ENCODE results near the gene IFNLR1.
A peak's percentile ranks its signal among the peaks of the same experiment; 100 is the strongest.

IFNLR1 gene

GRCh38 chr1:24111262-24111995, 75.7 kb downstream of the IFNLR1 start:
- TF ChIP-seq ISL1 (CRISPR knock-in tag; IDR thresholded peaks at IDR 0.05) (no peak), OSR1 (CRISPR knock-in tag; IDR thresholded peaks at IDR 0.05) (no peak), TCF4 (CRISPR knock-in tag; IDR thresholded peaks at IDR 0.05; ENCODE audit: borderline replicate concordance) (no peak), ZC3H10 (CRISPR knock-in tag; IDR thresholded peaks at IDR 0.05) (no peak), ZNF8 (CRISPR knock-in tag; IDR thresholded peaks at IDR 0.05) (no peak)
- no peak for ATAC-seq

DNA sequence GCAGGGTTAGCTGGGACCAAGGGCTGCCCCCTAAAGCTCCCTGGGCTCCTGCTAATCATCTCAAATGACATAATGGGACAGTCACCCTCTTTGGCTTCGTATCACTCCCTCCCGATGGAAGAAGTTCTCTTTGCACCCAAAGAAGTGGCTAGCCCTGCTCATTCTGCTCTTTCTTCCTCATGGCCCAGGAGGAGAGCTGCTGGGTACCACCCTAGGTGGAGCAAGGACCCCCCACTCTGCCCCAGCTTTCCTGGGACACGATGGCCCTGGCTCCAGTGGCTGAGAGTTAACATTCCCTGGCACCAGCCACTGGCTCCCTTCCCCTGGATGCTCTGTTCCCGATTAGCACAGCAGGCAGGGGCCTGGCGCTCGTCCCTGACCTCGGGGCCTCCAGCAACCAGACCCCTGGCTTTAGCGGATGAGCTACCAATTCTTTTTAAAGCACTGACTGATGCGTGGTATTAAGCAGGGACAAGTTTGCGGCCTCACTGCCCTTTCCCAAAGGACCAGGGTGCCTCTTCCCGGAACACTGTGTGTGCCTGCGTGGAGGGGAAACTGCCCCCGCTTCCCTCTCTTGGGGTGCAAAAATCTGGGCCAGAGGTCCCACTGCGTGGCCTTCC, 76.3 kb downstream of the IFNLR1 start:
- peak; percentile 19; the same call in 1 of the 3 replicates for ATAC-seq
- TF ChIP-seq ZNF70 (CRISPR knock-in tag; IDR thresholded peaks at IDR 0.05), result no peak
- TF ChIP-seq ISL1 (CRISPR knock-in tag; IDR thresholded peaks at IDR 0.05), result no peak
- no peak for TF ChIP-seq ZFP3 (CRISPR knock-in tag; IDR thresholded peaks at IDR 0.05)
- TF ChIP-seq ARNTL (CRISPR knock-in tag; IDR thresholded peaks at IDR 0.05; ENCODE audit: borderline replicate concordance, low read depth), result no peak
- TF ChIP-seq OSR1 (CRISPR knock-in tag; IDR thresholded peaks at IDR 0.05), result no peak
- TF ChIP-seq GLIS3 (CRISPR knock-in tag; IDR thresholded peaks at IDR 0.05), result no peak
- TF ChIP-seq TCF4 (CRISPR knock-in tag; IDR thresholded peaks at IDR 0.05; ENCODE audit: borderline replicate concordance), result peak; percentile 55; the same call in 1 of the 2 replicates
- no peak for TF ChIP-seq ZNF565 (CRISPR knock-in tag; conservative IDR thresholded peaks at IDR 0.05; ENCODE audit: low read depth)
- no peak for TF ChIP-seq ESRRG (CRISPR knock-in tag; IDR thresholded peaks at IDR 0.05)

GRCh38 chr1:24109686-24110475, 77.2 kb downstream of the IFNLR1 start:
- ATAC-seq, result no peak
- TF ChIP-seq, protein P1, sequence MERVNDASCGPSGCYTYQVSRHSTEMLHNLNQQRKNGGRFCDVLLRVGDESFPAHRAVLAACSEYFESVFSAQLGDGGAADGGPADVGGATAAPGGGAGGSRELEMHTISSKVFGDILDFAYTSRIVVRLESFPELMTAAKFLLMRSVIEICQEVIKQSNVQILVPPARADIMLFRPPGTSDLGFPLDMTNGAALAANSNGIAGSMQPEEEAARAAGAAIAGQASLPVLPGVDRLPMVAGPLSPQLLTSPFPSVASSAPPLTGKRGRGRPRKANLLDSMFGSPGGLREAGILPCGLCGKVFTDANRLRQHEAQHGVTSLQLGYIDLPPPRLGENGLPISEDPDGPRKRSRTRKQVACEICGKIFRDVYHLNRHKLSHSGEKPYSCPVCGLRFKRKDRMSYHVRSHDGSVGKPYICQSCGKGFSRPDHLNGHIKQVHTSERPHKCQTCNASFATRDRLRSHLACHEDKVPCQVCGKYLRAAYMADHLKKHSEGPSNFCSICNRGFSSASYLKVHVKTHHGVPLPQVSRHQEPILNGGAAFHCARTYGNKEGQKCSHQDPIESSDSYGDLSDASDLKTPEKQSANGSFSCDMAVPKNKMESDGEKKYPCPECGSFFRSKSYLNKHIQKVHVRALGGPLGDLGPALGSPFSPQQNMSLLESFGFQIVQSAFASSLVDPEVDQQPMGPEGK (CRISPR knock-in tag; IDR thresholded peaks at IDR 0.05; ENCODE audit: borderline replicate concordance), result no peak
- TF ChIP-seq SNAI2 (CRISPR knock-in tag; IDR thresholded peaks at IDR 0.05) (no peak), CSRNP3 (CRISPR knock-in tag; IDR thresholded peaks at IDR 0.05) (no peak), ZNF565 (CRISPR knock-in tag; conservative IDR thresholded peaks at IDR 0.05; ENCODE audit: low read depth) (no peak), BACH2 (CRISPR knock-in tag; IDR thresholded peaks at IDR 0.05; ENCODE audit: borderline replicate concordance) (no peak), ARNTL (CRISPR knock-in tag; IDR thresholded peaks at IDR 0.05; ENCODE audit: borderline replicate concordance, low read depth) (no peak), TCF4 (CRISPR knock-in tag; IDR thresholded peaks at IDR 0.05; ENCODE audit: borderline replicate concordance) (no peak), ZC3H10 (CRISPR knock-in tag; IDR thresholded peaks at IDR 0.05) (no peak), CSDC2 (CRISPR knock-in tag; IDR thresholded peaks at IDR 0.05) (no peak), ZNF70 (CRISPR knock-in tag; IDR thresholded peaks at IDR 0.05) (no peak), ISL1 (CRISPR knock-in tag; IDR thresholded peaks at IDR 0.05) (no peak), CREB5 (CRISPR knock-in tag; IDR thresholded peaks at IDR 0.05; ENCODE audit: low read depth) (no peak), TOX (CRISPR knock-in tag; IDR thresholded peaks at IDR 0.05; ENCODE audit: borderline replicate concordance) (no peak), ZFP3 (CRISPR knock-in tag; IDR thresholded peaks at IDR 0.05) (no peak), ESRRG (CRISPR knock-in tag; IDR thresholded peaks at IDR 0.05) (no peak), RARB (CRISPR knock-in tag; IDR thresholded peaks at IDR 0.05) (no peak), ZNF8 (CRISPR knock-in tag; IDR thresholded peaks at IDR 0.05) (no peak), OSR1 (CRISPR knock-in tag; IDR thresholded peaks at IDR 0.05) (no peak), GLIS3 (CRISPR knock-in tag; IDR thresholded peaks at IDR 0.05) (no peak), POU6F1 (CRISPR knock-in tag; IDR thresholded peaks at IDR 0.05; ENCODE audit: borderline replicate concordance, low read depth) (no peak)

All from SK-N-SH treated with all-trans-retinoic acid at 6 μM for 48 hours (cell line).